ENCODE data around the gene FSCN2. TPM values are rescaled to one million over a fixed set of nuclear protein-coding genes. Genes with fewer than 3 reads are reported as not detected.

FSCN2 gene
- total RNA-seq, 1 experiment from 2014 or later = 1.6 TPM

- no peak overlapping the region for H2BK120ac ChIP-seq (ENCODE audit: low read depth, low read length, poor library complexity, severe bottlenecking)
- no peak overlapping the region for H4K91ac ChIP-seq (ENCODE audit: insufficient read length, low read depth, low read length)
- H3T11ph ChIP-seq (ENCODE audit: low read length) = no peak overlapping the region
- Mint-ChIP-seq H3K27me3 (ENCODE audit: low read depth) (peaks cover 25% of the 10 kb centered on the region), H3K4me1 (0 out of 4 replicates have a peak, but pooled peaks cover 5 to 7% of the 10 kb centered on the region in 2 experiments), H3K9me3 (no peaks in the 10 kb centered on the region; a peak in 1 of 5 replicates), H3K36me3 (ENCODE audit: insufficient read depth in 1 of 3, low read depth in 3 of 3) (peaks cover 5 to 19% (median 12%) of the 10 kb centered on the region in 3 experiments; a peak in 6 of 7 replicates), H3K4me3 (no peak overlapping the region), H3K27ac (no peak overlapping the region)
- H2BK12ac ChIP-seq (ENCODE audit: insufficient read length, low read depth, low read length) = no peak overlapping the region
- peaks cover 4% of the 10 kb centered on the region for H4K20me1 ChIP-seq (ENCODE audit: control insufficient read depth, insufficient read depth, insufficient read length)
- no peak overlapping the region for H3K4ac ChIP-seq (ENCODE audit: low read depth, low read length)
- no peaks in the 10 kb centered on the region for H3K79me2 ChIP-seq (ENCODE audit: insufficient read depth, low read length)
- H3K4me1 ChIP-seq (ENCODE audit: insufficient read depth, low read length) = no peaks in the 10 kb centered on the region
- H3K79me1 ChIP-seq (ENCODE audit: insufficient read depth, low read depth, low read length, poor library complexity, severe bottlenecking) = no peaks in the 10 kb centered on the region
- no peak overlapping the region for H2BK20ac ChIP-seq (ENCODE audit: low read depth, low read length, poor library complexity, severe bottlenecking)
- H3K9me3 ChIP-seq (ENCODE audit: control insufficient read depth, low read depth, low read length) = no peaks in the 10 kb centered on the region
- no peak for DNase-seq
- H3K4me2 ChIP-seq (ENCODE audit: insufficient read depth, insufficient read length, low read length) = no peak overlapping the region
- no peak overlapping the region for H2AFZ ChIP-seq (ENCODE audit: low read length)
- no peak overlapping the region for H2AK5ac ChIP-seq (ENCODE audit: insufficient read length, low read length)
- H3K18ac ChIP-seq (ENCODE audit: insufficient read length, low read depth, low read length) = no peak overlapping the region
- no peak overlapping the region for H4K8ac ChIP-seq (replicated peaks; ENCODE audit: insufficient read length, low read depth, low read length)
- no peak overlapping the region for H3K23ac ChIP-seq (ENCODE audit: insufficient read length, low read depth, low read length)
- no peak for TF ChIP-seq CTCF (conservative IDR thresholded peaks at IDR 0.05)
- H3K27ac ChIP-seq (ENCODE audit: insufficient read length, low read depth, low read length) = no peak overlapping the region
- H3K14ac ChIP-seq (ENCODE audit: insufficient read depth, low read length) = no peak overlapping the region; the same call in 1 of the 2 replicates
- H3K23me2 ChIP-seq (ENCODE audit: insufficient read length, low read depth, low read length, poor library complexity, severe bottlenecking) = peaks cover 5% of the 10 kb centered on the region
- no peak overlapping the region for H2BK15ac ChIP-seq (ENCODE audit: low read depth, low read length)
- WGBS (ENCODE audit: extremely low coverage, insufficient read length, low lambda C conversion rate) = no CpG with 5 or more reads among the region's 26 CpGs
- no peak overlapping the region for H4K5ac ChIP-seq (ENCODE audit: insufficient read length, low read depth, low read length)
- no peak overlapping the region for H2BK5ac ChIP-seq (ENCODE audit: insufficient read length, low read length)
- H3K9ac ChIP-seq (ENCODE audit: extremely low read depth, insufficient read length, low read length) = no peak overlapping the region
- H3K56ac ChIP-seq (ENCODE audit: insufficient read length, low read depth, low read length) = no peak overlapping the region
- H3K27me3 ChIP-seq (ENCODE audit: insufficient read depth, low read length) = peaks cover 7% of the 10 kb centered on the region; the same call in 1 of the 2 replicates
These were observed 10.7 kb downstream of the FSCN2 start for GRCh38 chr17:81538651-81539570.
